ENCODE data around the gene KRT2.

The KRT2 gene

GRCh38 chr12:52605542-52605941 lies 46.5 kb downstream of the KRT2 start:
- no peak overlapping the region for H3K27ac ChIP-seq
- DNase-seq (ENCODE audit: low read depth, low spot score), result no peak

- H3K27ac ChIP-seq, result no peak overlapping the region
- DNase-seq (ENCODE audit: low read depth, low spot score), result no peak
Observed at GRCh38 chr12:52604859-52605258, 47.2 kb downstream of the KRT2 start.

DNA sequence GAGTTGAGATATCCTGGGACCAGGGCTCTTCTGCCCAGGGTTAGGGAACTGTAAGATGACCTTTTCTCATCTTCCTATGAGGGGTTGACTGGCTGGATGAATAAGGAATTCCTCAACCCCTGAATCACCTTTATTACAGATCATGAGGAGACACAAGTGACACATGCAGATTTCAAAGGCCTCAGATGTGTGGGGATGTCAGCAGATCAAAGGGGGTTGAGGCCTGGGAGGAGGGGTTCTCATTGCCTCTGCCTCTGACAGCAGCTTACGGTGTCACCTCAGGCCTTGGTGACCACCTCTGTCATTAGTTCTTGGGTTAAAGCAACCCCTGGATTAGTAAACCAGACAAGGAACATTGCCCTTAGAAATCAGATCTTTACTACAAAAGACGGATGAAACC lies 48.7 kb downstream of the KRT2 start:
- no peak for DNase-seq (ENCODE audit: low read depth, low spot score)
- H3K27ac ChIP-seq, result no peak overlapping the region

DNA sequence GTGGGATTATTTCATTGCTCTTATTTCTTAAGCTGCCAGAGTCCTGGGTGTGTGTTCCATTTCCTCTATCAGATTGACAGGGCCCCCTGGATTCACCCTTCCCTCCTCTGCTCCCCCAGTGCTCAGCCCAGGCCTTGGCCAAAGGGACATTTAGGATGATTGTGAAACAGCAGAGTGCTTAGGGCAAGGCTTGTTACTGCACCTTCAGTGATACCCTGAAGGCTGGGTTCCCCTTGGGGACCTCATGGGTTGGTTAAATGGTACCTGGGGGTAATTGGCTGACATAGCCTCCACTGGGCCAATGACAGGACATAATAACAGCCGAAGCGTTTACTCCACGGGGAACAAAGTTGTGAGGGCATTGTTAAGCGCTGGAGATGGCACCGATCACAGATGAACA lies 49.5 kb downstream of the KRT2 start:
- no peak overlapping the region for H3K27ac ChIP-seq
- no peak for DNase-seq (ENCODE audit: low read depth, low spot score)

DNA sequence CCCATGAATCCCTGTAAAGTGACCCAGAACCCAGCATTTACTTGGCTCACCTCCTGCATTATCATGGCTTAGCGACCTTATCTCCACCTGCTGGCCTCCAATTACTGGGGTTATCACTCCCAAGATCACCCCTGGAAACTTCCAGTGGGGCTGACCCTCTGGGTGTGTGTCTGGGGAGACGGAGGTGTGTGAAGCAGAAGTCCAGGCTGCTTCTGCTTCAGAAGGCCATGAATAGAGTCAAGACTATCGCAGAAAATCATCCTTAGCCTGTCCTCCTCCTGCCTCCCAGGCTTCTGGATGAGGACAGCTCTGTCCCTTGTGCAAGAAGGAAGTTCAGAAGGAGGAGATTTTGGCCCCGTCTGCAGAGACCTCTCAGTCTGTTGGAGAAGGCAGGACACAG lies 50.3 kb downstream of the KRT2 start:
- DNase-seq (ENCODE audit: low read depth, low spot score), result no peak
- no peak overlapping the region for H3K27ac ChIP-seq

GRCh38 chr12:52600941-52601481 lies 51.0 kb downstream of the KRT2 start, which contains the start of gene KRT72:
TSS of gene KRT72 (minus strand) at chr12:52601463. CDS start at chr12:52601452, 11 bp downstream.
- DNase-seq (ENCODE audit: low read depth, low spot score), result no peak
- H3K27ac ChIP-seq, result no peak within 1 kb of the TSS

- DNase-seq (ENCODE audit: low read depth, low spot score), result no peak
- no peak overlapping the region for H3K27ac ChIP-seq
Observed at GRCh38 chr12:52600475-52600874, 51.5 kb downstream of the KRT2 start.

GRCh38 chr12:52600071-52600470 lies 51.9 kb downstream of the KRT2 start:
- no peak overlapping the region for H3K27ac ChIP-seq
- no peak for DNase-seq (ENCODE audit: low read depth, low spot score)

DNA sequence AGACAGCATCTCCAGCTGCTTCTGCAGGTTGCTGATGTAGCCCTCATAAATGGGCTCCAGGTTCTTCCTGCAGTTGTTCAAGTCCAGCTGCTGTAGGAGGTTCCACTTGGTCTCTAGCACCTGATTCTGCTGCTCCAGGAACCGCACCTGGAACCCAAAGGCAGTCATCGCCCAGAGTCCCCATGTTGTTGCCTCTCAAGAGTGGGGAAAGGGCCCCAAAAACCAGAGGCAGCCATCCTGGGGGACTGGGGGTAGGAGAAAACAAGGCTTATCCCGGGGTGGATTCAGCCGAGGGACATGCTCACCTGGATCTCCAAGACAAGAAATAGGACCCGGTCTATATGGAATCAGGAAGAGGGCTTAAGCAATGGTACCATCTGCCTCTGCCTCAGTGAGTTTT lies 53.0 kb downstream of the KRT2 start:
- no peak for DNase-seq (ENCODE audit: low read depth, low spot score)

More for the DNA sequence above, 53.0 kb downstream of the KRT2 start:
- no peak overlapping the region for H3K27ac ChIP-seq

Measured in epithelial cell of prostate (primary cell).